ENCODE results near the gene PIK3CG.
"Not testable (repeated sequence)": the region's sequence is repeated elsewhere in the genome, so short reads cannot be mapped to it uniquely, and the experiment has no call there.

PIK3CG gene

DNA sequence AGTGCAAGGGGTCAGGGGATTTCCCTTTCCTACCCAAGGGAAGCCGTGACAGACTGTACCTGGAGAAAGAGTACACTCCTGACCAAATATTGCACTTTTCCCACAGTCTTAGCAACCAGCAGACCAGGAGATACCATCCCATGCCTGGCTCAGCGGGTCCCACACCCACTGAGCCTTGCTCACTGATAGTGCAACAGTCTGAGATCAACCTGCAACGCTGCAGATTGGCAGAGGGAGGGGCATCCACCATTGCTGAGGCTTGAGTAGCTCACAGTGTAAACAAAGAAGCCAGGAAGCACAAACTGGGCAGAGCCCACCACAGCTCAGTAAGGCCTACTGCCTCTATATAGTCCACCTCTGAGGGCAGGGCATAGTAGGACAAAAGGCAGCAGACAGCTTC lies 53.9 kb downstream of the PIK3CG start:
- no peak for DNase-seq (ENCODE audit: extremely low read depth, low read depth)
- no peak for TF ChIP-seq CTCF (IDR thresholded peaks at IDR 0.05; ENCODE audit: low read depth, low read length)

- not testable (repeated sequence) for DNase-seq (ENCODE audit: extremely low read depth, low read depth)
These were observed 59.4 kb downstream of the PIK3CG start for GRCh38 chr7:106924468-106924867.

- no peak for TF ChIP-seq CTCF (IDR thresholded peaks at IDR 0.05; ENCODE audit: low read depth, low read length)
- DNase-seq (ENCODE audit: extremely low read depth, low read depth): no peak
These were observed 61.8 kb downstream of the PIK3CG start for GRCh38 chr7:106926892-106927291.

DNA sequence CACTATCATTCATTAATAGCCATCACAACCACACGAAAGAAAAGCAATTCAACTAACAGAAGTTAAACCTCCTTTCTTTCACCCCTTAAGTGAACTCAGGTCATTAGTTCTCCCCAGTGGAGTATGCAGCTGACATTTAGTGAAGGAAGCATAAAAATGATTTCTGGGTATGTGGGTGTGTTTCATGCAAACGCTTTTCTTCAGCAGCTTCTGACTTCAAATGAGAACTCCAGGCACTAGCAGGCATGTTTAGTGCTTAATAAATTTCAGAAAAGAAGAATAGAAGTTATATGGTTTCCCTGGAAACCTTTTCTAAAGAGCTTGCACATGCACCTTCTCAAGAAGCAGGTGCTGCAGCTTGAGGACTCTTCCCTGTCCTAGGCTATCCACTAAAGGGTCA lies 62.5 kb downstream of the PIK3CG start:
- TF ChIP-seq CTCF (IDR thresholded peaks at IDR 0.05; ENCODE audit: low read depth, low read length): no peak
- DNase-seq (ENCODE audit: extremely low read depth, low read depth): no peak

- DNase-seq (ENCODE audit: extremely low read depth, low read depth): not testable (repeated sequence)
These were observed 64.5 kb downstream of the PIK3CG start for GRCh38 chr7:106929616-106930015.

- no peak for DNase-seq (ENCODE audit: extremely low read depth, low read depth)
- TF ChIP-seq CTCF (IDR thresholded peaks at IDR 0.05; ENCODE audit: low read depth, low read length): no peak
These were observed 71.2 kb downstream of the PIK3CG start for GRCh38 chr7:106936236-106936635.

GRCh38 chr7:106938122-106938521 lies 73.0 kb downstream of the PIK3CG start:
- DNase-seq (ENCODE audit: extremely low read depth, low read depth): not testable (repeated sequence)

DNA sequence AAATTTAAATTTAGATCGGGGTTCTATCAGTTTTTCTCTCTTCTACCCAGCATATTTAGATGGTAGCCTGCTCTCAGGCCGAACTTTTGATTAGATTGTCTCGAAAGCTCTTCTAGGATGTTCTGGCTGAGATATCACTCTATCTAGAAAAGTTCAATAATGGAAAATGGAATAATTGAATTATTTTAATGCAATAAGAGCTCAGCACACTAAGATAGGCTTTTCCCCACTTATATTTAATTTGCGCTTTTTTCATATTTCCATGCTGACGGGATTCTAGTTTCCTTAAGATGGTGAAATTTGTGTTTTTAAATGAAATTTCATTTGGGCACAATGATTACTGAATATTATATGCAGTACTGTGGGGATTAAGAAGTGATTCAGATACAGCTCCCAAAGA lies 73.7 kb downstream of the PIK3CG start:
- no peak for DNase-seq (ENCODE audit: extremely low read depth, low read depth)
- no peak for TF ChIP-seq CTCF (IDR thresholded peaks at IDR 0.05; ENCODE audit: low read depth, low read length)

DNA sequence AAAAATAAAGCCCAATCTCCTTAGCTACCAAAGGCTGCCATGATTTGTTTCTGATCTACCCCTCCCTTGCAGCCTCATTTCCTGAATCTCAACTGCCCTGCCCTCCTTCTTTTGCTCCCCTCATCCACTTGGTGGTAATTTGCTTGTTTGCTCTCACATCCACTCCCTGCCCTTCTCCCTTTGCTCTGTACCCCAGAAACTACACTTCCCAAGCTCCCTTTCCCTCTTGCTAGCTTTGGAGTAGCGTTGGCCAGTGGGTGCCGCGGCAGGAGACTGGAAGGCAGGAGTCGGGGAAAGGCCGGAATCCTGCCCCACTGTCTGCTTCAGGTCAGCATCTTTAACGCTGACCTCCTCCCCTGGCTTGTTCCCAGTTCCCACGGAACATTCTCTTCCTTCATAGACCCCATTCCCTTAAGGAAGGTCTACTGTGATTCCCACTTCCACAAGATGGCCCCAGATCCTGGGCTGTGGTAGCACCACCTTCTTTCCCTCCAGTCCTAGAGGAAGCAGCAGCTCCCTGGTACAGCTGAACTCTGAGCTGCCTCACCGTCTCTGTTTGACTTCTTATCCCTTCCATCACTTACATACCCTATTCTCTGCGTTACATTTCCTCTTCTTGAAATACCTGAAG lies 79.1 kb downstream of the PIK3CG start:
- no peak for DNase-seq (ENCODE audit: extremely low read depth, low read depth)
- no peak for TF ChIP-seq CTCF (IDR thresholded peaks at IDR 0.05; ENCODE audit: low read depth, low read length)

All from AG09319 (cell line).